Measurements from ENCODE around the gene REPIN1.

The REPIN1 gene

DNA sequence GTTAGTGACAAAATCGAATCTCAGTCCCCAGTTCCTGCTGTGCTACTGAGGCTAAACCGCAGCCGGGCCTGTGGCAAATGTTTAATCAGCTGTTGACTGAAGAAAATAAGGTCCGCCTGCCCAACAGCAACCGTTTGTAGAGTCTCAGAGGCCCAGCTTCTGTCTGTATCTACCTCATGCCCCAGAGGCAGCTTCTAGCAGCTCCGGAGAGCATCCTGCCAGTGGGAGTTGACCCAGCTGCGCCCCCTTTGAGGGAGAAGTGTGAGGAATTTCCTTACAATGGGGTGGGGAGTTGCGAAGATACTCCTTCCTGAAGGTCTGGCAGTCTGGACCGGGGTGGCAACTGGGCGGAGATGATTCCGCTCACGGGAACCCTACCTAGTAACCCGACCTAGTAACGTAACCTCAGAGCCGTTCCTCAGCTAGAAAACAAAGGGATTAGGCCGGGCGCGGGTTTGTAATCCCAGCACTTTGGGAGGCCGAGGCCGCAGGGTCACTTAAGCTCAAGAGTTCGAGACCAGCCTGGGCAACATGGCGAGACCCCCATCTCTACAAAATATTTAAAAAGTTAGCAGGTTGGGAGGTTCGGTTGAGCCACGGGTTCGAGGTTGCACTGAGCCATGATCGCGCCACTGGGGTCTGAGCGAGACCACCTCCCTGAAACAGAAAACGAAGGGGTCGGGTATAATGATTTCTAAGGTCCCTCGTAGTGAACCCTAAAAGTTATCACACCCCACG is 9.7 kb downstream of the REPIN1 start:
- TF ChIP-seq, protein P1, sequence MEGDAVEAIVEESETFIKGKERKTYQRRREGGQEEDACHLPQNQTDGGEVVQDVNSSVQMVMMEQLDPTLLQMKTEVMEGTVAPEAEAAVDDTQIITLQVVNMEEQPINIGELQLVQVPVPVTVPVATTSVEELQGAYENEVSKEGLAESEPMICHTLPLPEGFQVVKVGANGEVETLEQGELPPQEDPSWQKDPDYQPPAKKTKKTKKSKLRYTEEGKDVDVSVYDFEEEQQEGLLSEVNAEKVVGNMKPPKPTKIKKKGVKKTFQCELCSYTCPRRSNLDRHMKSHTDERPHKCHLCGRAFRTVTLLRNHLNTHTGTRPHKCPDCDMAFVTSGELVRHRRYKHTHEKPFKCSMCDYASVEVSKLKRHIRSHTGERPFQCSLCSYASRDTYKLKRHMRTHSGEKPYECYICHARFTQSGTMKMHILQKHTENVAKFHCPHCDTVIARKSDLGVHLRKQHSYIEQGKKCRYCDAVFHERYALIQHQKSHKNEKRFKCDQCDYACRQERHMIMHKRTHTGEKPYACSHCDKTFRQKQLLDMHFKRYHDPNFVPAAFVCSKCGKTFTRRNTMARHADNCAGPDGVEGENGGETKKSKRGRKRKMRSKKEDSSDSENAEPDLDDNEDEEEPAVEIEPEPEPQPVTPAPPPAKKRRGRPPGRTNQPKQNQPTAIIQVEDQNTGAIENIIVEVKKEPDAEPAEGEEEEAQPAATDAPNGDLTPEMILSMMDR (IDR thresholded peaks at IDR 0.05; ENCODE audit: control insufficient read depth, insufficient read depth, low read depth, low read length, missing control alignments): peak; percentile 21
- H3K4me3 ChIP-seq (ENCODE audit: control insufficient read depth, low read depth, low read length): peak overlapping the region; percentile 62
- no peak for DNase-seq (ENCODE audit: low read depth)

DNA sequence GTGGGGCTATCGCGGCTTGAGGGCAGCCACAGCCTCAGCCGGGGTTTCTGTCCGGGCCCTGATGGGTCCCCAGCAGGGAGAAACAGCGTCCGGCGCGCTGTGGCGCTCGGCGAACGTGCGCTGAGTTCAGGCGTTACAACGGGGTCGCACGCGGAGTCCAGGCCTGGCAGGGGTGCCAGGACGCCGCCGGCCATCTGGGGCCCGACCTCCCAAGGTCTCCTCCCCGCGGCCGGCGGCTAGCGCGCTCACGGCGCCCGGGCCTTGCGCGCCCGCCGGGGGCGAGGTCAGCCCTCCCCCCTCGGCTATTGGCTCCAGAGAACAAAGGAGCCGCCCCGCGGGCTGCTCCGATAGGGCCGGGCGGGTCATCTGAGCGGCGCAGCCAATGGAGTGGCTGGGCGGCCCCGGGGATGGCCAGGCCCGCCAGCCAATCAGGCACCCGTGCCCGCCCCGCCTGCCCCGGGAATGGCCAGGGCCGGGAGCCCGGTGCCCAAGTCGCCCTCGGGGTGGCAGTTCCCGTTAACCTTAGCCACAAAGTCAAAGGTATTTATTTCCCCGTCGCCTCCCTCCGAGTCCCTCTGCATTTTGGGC is 10.3 kb downstream of the REPIN1 start, which contains the start of gene ZNF775:
Gene ZNF775, plus strand, starts transcription at position 478 of the 588 bp plus-strand sequence. CDS start 9,141 bp downstream, outside the sequence.
- DNase-seq (ENCODE audit: low read depth): peak; percentile 55
- H3K4me3 ChIP-seq (ENCODE audit: control insufficient read depth, low read depth, low read length): peak within 1 kb of the TSS; percentile 88
- TF ChIP-seq, protein P1 (IDR thresholded peaks at IDR 0.05; ENCODE audit: control insufficient read depth, insufficient read depth, low read depth, low read length, missing control alignments): no peak

DNA sequence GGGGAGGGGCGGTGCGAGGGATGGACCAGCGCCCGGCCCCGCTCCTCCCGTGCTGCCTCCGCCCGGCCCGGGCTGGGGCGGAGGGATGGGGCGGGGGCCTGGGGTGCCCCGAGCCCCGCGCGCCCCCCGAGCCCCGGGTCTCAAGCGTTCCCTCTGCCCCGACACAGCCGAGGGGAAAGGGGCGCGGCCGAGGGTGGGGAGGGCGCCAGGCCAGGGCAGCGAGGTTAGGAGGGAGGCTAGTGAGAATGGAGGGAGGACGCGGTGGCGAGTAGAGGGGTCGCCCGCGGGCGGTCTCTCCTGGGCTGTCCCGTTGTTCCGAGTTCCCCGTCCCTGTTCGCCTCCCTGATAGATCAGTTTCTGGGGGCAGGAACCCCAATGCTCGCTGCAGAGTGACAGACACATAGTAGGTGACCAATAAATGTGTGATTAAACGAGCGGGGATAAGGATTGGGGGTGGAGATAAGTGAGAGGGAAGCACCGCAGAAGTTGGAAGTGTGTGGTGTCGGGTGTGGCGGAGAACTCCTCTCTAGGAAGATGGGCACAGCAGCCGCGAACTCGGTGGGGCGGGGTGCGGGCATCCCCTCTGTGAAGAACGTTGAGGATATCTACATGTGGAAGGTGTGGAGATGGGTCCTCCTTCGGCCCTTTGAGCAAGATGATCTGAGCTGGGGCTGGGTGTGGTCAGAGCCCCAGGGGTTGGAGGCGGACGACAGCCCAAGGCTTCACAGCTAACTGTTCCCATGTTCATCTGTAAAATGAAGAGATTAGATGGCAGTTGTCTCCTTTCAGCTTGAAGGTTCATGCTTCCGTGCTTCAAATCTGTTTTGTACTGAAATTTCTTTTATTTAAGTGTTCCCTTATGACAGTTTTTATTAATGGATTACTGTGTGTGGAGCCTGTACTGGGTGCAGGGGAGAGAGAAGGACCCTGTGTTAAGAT is 11.1 kb downstream of the REPIN1 start:
- TF ChIP-seq, protein P1 (IDR thresholded peaks at IDR 0.05; ENCODE audit: control insufficient read depth, insufficient read depth, low read depth, low read length, missing control alignments): no peak
- peak overlapping the region; percentile 88 for H3K4me3 ChIP-seq (ENCODE audit: control insufficient read depth, low read depth, low read length)
- no peak for DNase-seq (ENCODE audit: low read depth)

DNA sequence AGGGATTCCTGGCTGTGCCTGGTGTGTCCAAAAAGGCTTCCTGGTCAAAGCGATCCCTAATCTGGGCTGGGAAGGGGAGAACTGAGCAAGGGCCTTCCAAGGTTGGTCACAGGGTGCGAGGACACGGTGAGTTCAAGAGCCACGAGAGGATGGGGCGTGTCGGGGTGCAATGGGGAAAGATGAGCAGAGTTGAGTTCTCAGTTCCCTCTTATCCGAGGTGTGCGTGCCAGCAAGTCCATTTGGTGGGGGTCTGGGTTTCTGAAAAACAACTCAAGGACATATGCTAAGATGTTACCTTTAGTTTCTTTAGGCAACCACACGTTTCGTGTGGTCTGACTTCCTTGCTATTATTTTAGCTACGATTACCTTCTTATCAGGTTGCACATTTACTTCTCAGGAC is 11.8 kb downstream of the REPIN1 start:
- H3K4me3 ChIP-seq (ENCODE audit: control insufficient read depth, low read depth, low read length): no peak overlapping the region
- no peak for DNase-seq (ENCODE audit: low read depth)
- TF ChIP-seq, protein P1 (IDR thresholded peaks at IDR 0.05; ENCODE audit: control insufficient read depth, insufficient read depth, low read depth, low read length, missing control alignments): no peak

DNA sequence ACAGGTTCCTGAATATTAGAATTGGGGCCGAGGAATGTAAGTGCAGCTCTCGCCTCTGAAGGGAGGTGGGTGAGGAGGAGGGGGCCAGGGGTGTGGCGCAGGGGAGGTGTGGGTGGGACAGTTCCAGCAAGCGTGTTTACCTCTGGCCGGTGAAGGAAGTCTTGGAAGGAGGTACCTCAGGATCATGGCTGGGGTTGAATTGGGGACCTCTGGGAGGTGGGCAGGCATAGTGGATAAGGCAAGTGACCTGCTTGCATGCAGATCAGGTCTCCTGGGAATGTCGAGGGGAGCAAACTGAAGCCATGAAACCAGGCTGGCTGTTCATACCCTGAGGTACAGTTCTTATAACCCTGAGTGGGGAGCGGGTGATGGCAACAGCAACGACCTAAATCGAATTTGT is 12.5 kb downstream of the REPIN1 start:
- TF ChIP-seq, protein P1 (IDR thresholded peaks at IDR 0.05; ENCODE audit: control insufficient read depth, insufficient read depth, low read depth, low read length, missing control alignments): no peak
- no peak overlapping the region for H3K4me3 ChIP-seq (ENCODE audit: control insufficient read depth, low read depth, low read length)
- DNase-seq (ENCODE audit: low read depth): no peak

DNA sequence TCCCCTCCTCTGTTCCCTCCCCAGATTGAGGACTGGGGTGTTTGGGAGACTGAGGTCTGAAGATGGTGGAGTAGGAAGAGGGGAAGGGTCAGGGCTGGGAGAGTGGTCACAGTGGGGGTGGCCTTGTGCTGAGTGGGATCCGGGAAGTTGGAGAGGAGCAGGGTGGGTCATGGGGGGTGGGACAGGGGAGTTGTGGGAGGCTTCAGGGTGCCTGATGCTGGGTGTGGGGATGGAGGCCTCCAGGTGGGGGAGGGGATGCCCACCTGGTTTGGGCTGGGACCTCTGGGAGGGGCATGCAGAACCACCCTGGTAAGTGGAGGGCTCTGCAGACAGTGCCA is 13.1 kb downstream of the REPIN1 start:
- H3K4me3 ChIP-seq (ENCODE audit: control insufficient read depth, low read depth, low read length): no peak overlapping the region
- DNase-seq (ENCODE audit: low read depth): no peak
- TF ChIP-seq, protein P1 (IDR thresholded peaks at IDR 0.05; ENCODE audit: control insufficient read depth, insufficient read depth, low read depth, low read length, missing control alignments): no peak
